Type B pancreatic cell (in vitro differentiated cells): ENCODE measurements around the gene LDLRAD3. TPM values are rescaled to one million over a fixed set of nuclear protein-coding genes. Genes with fewer than 3 reads are reported as not detected.
A peak's percentile ranks its signal among the peaks of the same experiment; 100 is the strongest.

Experiments used
- DNase-seq: peaks from one replicate; pipeline ENCODE4 v3.0.0; 2021; ENCODE audit warnings: mixed read lengths; ENCODE audit not compliant: unreplicated experiment; ENCODE audit errors: extremely low spot score
- H3K27ac Mint-ChIP-seq: 2 replicates; pipeline ENCODE4 v1.8.0; 2021; ENCODE audit warnings: mild to moderate bottlenecking, mixed read lengths
- H3K27me3 Mint-ChIP-seq: 2 replicates; pipeline ENCODE4 v1.8.0; 2021; ENCODE audit warnings: mixed read lengths
- H3K36me3 Mint-ChIP-seq: 2 replicates; pipeline ENCODE4 v1.8.0; 2021; ENCODE audit warnings: mixed read lengths
- H3K4me1 Mint-ChIP-seq: one replicate; pipeline ENCODE4 v1.8.0; 2021; ENCODE audit warnings: mixed read lengths; ENCODE audit not compliant: unreplicated experiment
- H3K4me3 Mint-ChIP-seq: 2 replicates; pipeline ENCODE4 v1.8.0; 2021; ENCODE audit warnings: mild to moderate bottlenecking, mixed read lengths
- H3K9me3 Mint-ChIP-seq: 2 replicates; pipeline ENCODE4 v1.8.0; 2021; ENCODE audit warnings: mixed read lengths
- CTCF ChIP-seq: fragments of 200-600 bp; sonication (generic); conservative IDR thresholded peaks from 2 replicates; pipeline ENCODE4 v1.5.0; 2021; ENCODE audit warnings: antibody characterized with exemption, mild to moderate bottlenecking
- total RNA-seq: library from RNA; stranded (reverse); gene quantifications from 2 replicates; pipeline ENCODE4 v1.2.1, GENCODE V29; 2021; ENCODE audit warnings: low replicate concordance

Gene LDLRAD3
- total RNA-seq, 1 donor from 2014 or later: 20.7 TPM

- H3K27ac Mint-ChIP-seq: no peak overlapping the region
- no peak for DNase-seq
These were observed 25.1 kb upstream of the LDLRAD3 start for GRCh38 chr11:35918716-35919115.

GRCh38 chr11:35919244-35919643 is 24.6 kb upstream of the LDLRAD3 start:
- Mint-ChIP-seq H3K9me3 (no peaks in the 10 kb centered on the region), H3K4me3 (no peak overlapping the region), H3K27ac (no peak overlapping the region), H3K36me3 (no peaks in the 10 kb centered on the region), H3K27me3 (peaks cover 14% of the 10 kb centered on the region), H3K4me1 (peaks cover 4% of the 10 kb centered on the region)
- TF ChIP-seq CTCF: no peak
- DNase-seq: no peak

More at GRCh38 chr11:35918716-35919115, 25.1 kb upstream of the LDLRAD3 start:
- H3K36me3 Mint-ChIP-seq: no peaks in the 10 kb centered on the region
- H3K27me3 Mint-ChIP-seq: peaks cover 14% of the 10 kb centered on the region
- no peak for TF ChIP-seq CTCF
- no peak overlapping the region for H3K4me3 Mint-ChIP-seq
- peaks cover 4% of the 10 kb centered on the region for H3K4me1 Mint-ChIP-seq
- no peaks in the 10 kb centered on the region for H3K9me3 Mint-ChIP-seq

GRCh38 chr11:35923452-35923851 is 20.4 kb upstream of the LDLRAD3 start:
- no peak for TF ChIP-seq CTCF
- Mint-ChIP-seq H3K36me3 (no peaks in the 10 kb centered on the region), H3K27ac (no peak overlapping the region), H3K27me3 (peaks cover 10% of the 10 kb centered on the region), H3K4me3 (no peak overlapping the region), H3K4me1 (peaks cover 17% of the 10 kb centered on the region), H3K9me3 (no peaks in the 10 kb centered on the region)
- DNase-seq: no peak

- peaks cover 13% of the 10 kb centered on the region for H3K4me1 Mint-ChIP-seq
- no peaks in the 10 kb centered on the region for H3K36me3 Mint-ChIP-seq
These were observed 19.1 kb upstream of the LDLRAD3 start for GRCh38 chr11:35924811-35925210.

GRCh38 chr11:35927104-35927503 is 16.8 kb upstream of the LDLRAD3 start:
- H3K27ac Mint-ChIP-seq: peak overlapping the region; percentile 54
- DNase-seq: no peak
- H3K9me3 Mint-ChIP-seq: peaks cover 5% of the 10 kb centered on the region
- H3K4me1 Mint-ChIP-seq: peaks cover 13% of the 10 kb centered on the region
- H3K36me3 Mint-ChIP-seq: no peaks in the 10 kb centered on the region
- peaks cover 10% of the 10 kb centered on the region for H3K27me3 Mint-ChIP-seq
- no peak for TF ChIP-seq CTCF
- peak overlapping the region; percentile 29 for H3K4me3 Mint-ChIP-seq

More at GRCh38 chr11:35924811-35925210, 19.1 kb upstream of the LDLRAD3 start:
- H3K9me3 Mint-ChIP-seq: no peaks in the 10 kb centered on the region
- no peak overlapping the region for H3K27ac Mint-ChIP-seq
- no peak for DNase-seq
- peaks cover 10% of the 10 kb centered on the region for H3K27me3 Mint-ChIP-seq
- no peak overlapping the region for H3K4me3 Mint-ChIP-seq
- TF ChIP-seq CTCF: no peak

- Mint-ChIP-seq H3K9me3 (peaks cover 7% of the 10 kb centered on the region), H3K27me3 (peaks cover 10% of the 10 kb centered on the region), H3K4me1 (peaks cover 13% of the 10 kb centered on the region), H3K4me3 (no peak overlapping the region), H3K36me3 (no peaks in the 10 kb centered on the region), H3K27ac (no peak overlapping the region)
- TF ChIP-seq CTCF: no peak
- no peak for DNase-seq
These were observed 16.2 kb upstream of the LDLRAD3 start for GRCh38 chr11:35927682-35928081.
